ENCODE results near the gene LONP2.
A peak's percentile ranks its signal among the peaks of the same experiment; 100 is the strongest.

The LONP2 gene

GRCh38 chr16:48244080-48244862 is at the start of gene LONP2:
Gene LONP2 (plus strand): TSS chr16:48244300. CDS start chr16:48244389, 89 bp downstream.
- Histone ChIP-seq H3K4me3 (ENCODE audit: low read depth in 1 of 2, low read length in 2 of 2) (peak within 1 kb of the TSS; percentile 80 to 81), H3K36me3 (ENCODE audit: insufficient read depth, low read length) (no peaks in the 10 kb centered on the region), H3K9ac (ENCODE audit: low read length) (peak within 1 kb of the TSS; percentile 83), H3K27me3 (ENCODE audit: control insufficient read depth in 1 of 2, insufficient read depth in 2 of 2, low read length in 2 of 2) (no peaks in the 10 kb centered on the region), H3K27ac (ENCODE audit: low read depth, low read length) (peak within 1 kb of the TSS; percentile 80), H3K4me1 (ENCODE audit: insufficient read depth, low read length) (peaks cover 25% of the 10 kb centered on the region), H3K9me3 (ENCODE audit: low read length) (no peaks in the 10 kb centered on the region)

GRCh38 chr16:48194828-48195556 is 49.1 kb upstream of the LONP2 start:
- Histone ChIP-seq H3K27me3 (ENCODE audit: control insufficient read depth in 1 of 2, insufficient read depth in 2 of 2, low read length in 2 of 2) (no peaks in the 10 kb centered on the region), H3K4me1 (ENCODE audit: insufficient read depth, low read length) (no peaks in the 10 kb centered on the region), H3K9ac (ENCODE audit: low read length) (no peak overlapping the region), H3K4me3 (ENCODE audit: low read depth in 1 of 2, low read length in 2 of 2) (no peak overlapping the region), H3K36me3 (ENCODE audit: insufficient read depth, low read length) (no peaks in the 10 kb centered on the region), H3K9me3 (ENCODE audit: low read length) (no peaks in the 10 kb centered on the region), H3K27ac (ENCODE audit: low read depth, low read length) (no peak overlapping the region)

- no peak overlapping the region for H3K9ac ChIP-seq (ENCODE audit: low read length)
- no peaks in the 10 kb centered on the region for H3K9me3 ChIP-seq (ENCODE audit: low read length)
- no peaks in the 10 kb centered on the region for H3K4me1 ChIP-seq (ENCODE audit: insufficient read depth, low read length)
- no peaks in the 10 kb centered on the region for H3K27me3 ChIP-seq (ENCODE audit: control insufficient read depth in 1 of 2, insufficient read depth in 2 of 2, low read length in 2 of 2)
- no peak overlapping the region for H3K27ac ChIP-seq (ENCODE audit: low read depth, low read length)
- H3K36me3 ChIP-seq (ENCODE audit: insufficient read depth, low read length) = no peaks in the 10 kb centered on the region
- H3K4me3 ChIP-seq (ENCODE audit: low read depth in 1 of 2, low read length in 2 of 2) = no peak overlapping the region
Observed at GRCh38 chr16:48197294-48197693, 46.8 kb upstream of the LONP2 start.

GRCh38 chr16:48201515-48202201 is 42.4 kb upstream of the LONP2 start:
- H3K36me3 ChIP-seq (ENCODE audit: insufficient read depth, low read length) = no peaks in the 10 kb centered on the region
- H3K27me3 ChIP-seq (ENCODE audit: control insufficient read depth in 1 of 2, insufficient read depth in 2 of 2, low read length in 2 of 2) = no peaks in the 10 kb centered on the region
- H3K9ac ChIP-seq (ENCODE audit: low read length) = no peak overlapping the region
- no peak overlapping the region for H3K27ac ChIP-seq (ENCODE audit: low read depth, low read length)
- no peaks in the 10 kb centered on the region for H3K4me1 ChIP-seq (ENCODE audit: insufficient read depth, low read length)
- H3K9me3 ChIP-seq (ENCODE audit: low read length) = no peaks in the 10 kb centered on the region
- no peak overlapping the region for H3K4me3 ChIP-seq (ENCODE audit: low read depth in 1 of 2, low read length in 2 of 2)

- H3K4me3 ChIP-seq (ENCODE audit: low read depth in 1 of 2, low read length in 2 of 2) = no peak overlapping the region
- no peak overlapping the region for H3K9ac ChIP-seq (ENCODE audit: low read length)
- no peaks in the 10 kb centered on the region for H3K4me1 ChIP-seq (ENCODE audit: insufficient read depth, low read length)
- no peaks in the 10 kb centered on the region for H3K27me3 ChIP-seq (ENCODE audit: control insufficient read depth in 1 of 2, insufficient read depth in 2 of 2, low read length in 2 of 2)
- H3K36me3 ChIP-seq (ENCODE audit: insufficient read depth, low read length) = no peaks in the 10 kb centered on the region
- H3K27ac ChIP-seq (ENCODE audit: low read depth, low read length) = no peak overlapping the region
- no peaks in the 10 kb centered on the region for H3K9me3 ChIP-seq (ENCODE audit: low read length)
Observed at GRCh38 chr16:48203974-48204824, 39.9 kb upstream of the LONP2 start.

GRCh38 chr16:48204825-48205151 is 39.3 kb upstream of the LONP2 start:
- no peaks in the 10 kb centered on the region for H3K27me3 ChIP-seq (ENCODE audit: control insufficient read depth in 1 of 2, insufficient read depth in 2 of 2, low read length in 2 of 2)
- H3K4me3 ChIP-seq (ENCODE audit: low read depth in 1 of 2, low read length in 2 of 2) = no peak overlapping the region
- no peaks in the 10 kb centered on the region for H3K4me1 ChIP-seq (ENCODE audit: insufficient read depth, low read length)
- no peaks in the 10 kb centered on the region for H3K36me3 ChIP-seq (ENCODE audit: insufficient read depth, low read length)
- H3K9me3 ChIP-seq (ENCODE audit: low read length) = no peaks in the 10 kb centered on the region
- no peak overlapping the region for H3K27ac ChIP-seq (ENCODE audit: low read depth, low read length)
- no peak overlapping the region for H3K9ac ChIP-seq (ENCODE audit: low read length)

GRCh38 chr16:48206594-48207242 is 37.4 kb upstream of the LONP2 start:
- Histone ChIP-seq H3K27me3 (ENCODE audit: control insufficient read depth in 1 of 2, insufficient read depth in 2 of 2, low read length in 2 of 2) (no peaks in the 10 kb centered on the region), H3K4me1 (ENCODE audit: insufficient read depth, low read length) (no peaks in the 10 kb centered on the region), H3K9ac (ENCODE audit: low read length) (no peak overlapping the region), H3K9me3 (ENCODE audit: low read length) (no peaks in the 10 kb centered on the region), H3K36me3 (ENCODE audit: insufficient read depth, low read length) (no peaks in the 10 kb centered on the region), H3K4me3 (ENCODE audit: low read depth in 1 of 2, low read length in 2 of 2) (no peak overlapping the region), H3K27ac (ENCODE audit: low read depth, low read length) (no peak overlapping the region)

GRCh38 chr16:48210747-48211146 is 33.4 kb upstream of the LONP2 start:
- Histone ChIP-seq H3K4me1 (ENCODE audit: insufficient read depth, low read length) (no peaks in the 10 kb centered on the region), H3K4me3 (ENCODE audit: low read depth in 1 of 2, low read length in 2 of 2) (no peak overlapping the region), H3K9me3 (ENCODE audit: low read length) (no peaks in the 10 kb centered on the region), H3K27ac (ENCODE audit: low read depth, low read length) (no peak overlapping the region), H3K9ac (ENCODE audit: low read length) (no peak overlapping the region), H3K27me3 (ENCODE audit: control insufficient read depth in 1 of 2, insufficient read depth in 2 of 2, low read length in 2 of 2) (no peaks in the 10 kb centered on the region), H3K36me3 (ENCODE audit: insufficient read depth, low read length) (no peaks in the 10 kb centered on the region)

GRCh38 chr16:48212033-48212432 is 32.1 kb upstream of the LONP2 start:
- H3K9ac ChIP-seq (ENCODE audit: low read length) = no peak overlapping the region
- no peaks in the 10 kb centered on the region for H3K9me3 ChIP-seq (ENCODE audit: low read length)
- no peaks in the 10 kb centered on the region for H3K4me1 ChIP-seq (ENCODE audit: insufficient read depth, low read length)
- no peak overlapping the region for H3K27ac ChIP-seq (ENCODE audit: low read depth, low read length)
- H3K4me3 ChIP-seq (ENCODE audit: low read depth in 1 of 2, low read length in 2 of 2) = no peak overlapping the region
- H3K27me3 ChIP-seq (ENCODE audit: control insufficient read depth in 1 of 2, insufficient read depth in 2 of 2, low read length in 2 of 2) = no peaks in the 10 kb centered on the region
- H3K36me3 ChIP-seq (ENCODE audit: insufficient read depth, low read length) = no peaks in the 10 kb centered on the region

- Histone ChIP-seq H3K27ac (ENCODE audit: low read depth, low read length) (no peak overlapping the region), H3K9ac (ENCODE audit: low read length) (no peak overlapping the region), H3K4me3 (ENCODE audit: low read depth in 1 of 2, low read length in 2 of 2) (no peak overlapping the region)
Observed at GRCh38 chr16:48215738-48216137, 28.4 kb upstream of the LONP2 start.

More at GRCh38 chr16:48215738-48216137, 28.4 kb upstream of the LONP2 start:
- Histone ChIP-seq H3K27me3 (ENCODE audit: control insufficient read depth in 1 of 2, insufficient read depth in 2 of 2, low read length in 2 of 2) (no peaks in the 10 kb centered on the region), H3K9me3 (ENCODE audit: low read length) (no peaks in the 10 kb centered on the region), H3K4me1 (ENCODE audit: insufficient read depth, low read length) (no peaks in the 10 kb centered on the region), H3K36me3 (ENCODE audit: insufficient read depth, low read length) (no peaks in the 10 kb centered on the region)

Data from muscle layer of colon (tissue), 2 donors.